ENCODE measurements around the gene RGS10.
A peak's percentile ranks its signal among the peaks of the same experiment; 100 is the strongest.

Gene RGS10

DNA sequence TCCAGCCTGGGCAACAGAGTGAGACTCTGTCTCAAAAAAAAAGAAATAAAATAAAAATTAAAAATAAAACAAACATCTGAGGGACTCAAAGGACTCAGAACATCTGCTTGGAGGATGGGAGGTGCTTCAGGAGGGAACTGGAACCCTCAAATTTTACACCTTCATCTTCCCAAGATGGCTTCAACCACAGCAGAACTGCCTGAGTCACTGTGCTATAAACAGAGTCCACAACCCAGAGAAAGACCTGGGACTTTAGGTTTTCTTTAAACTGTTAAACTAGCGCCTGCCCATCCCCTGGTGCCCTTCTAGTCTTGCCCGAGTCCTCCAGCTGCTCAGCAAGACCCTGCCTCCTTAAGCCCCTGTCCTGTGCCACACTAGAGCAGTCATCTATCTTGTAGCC is 40.8 kb downstream of the RGS10 start:
- Mint-ChIP-seq H3K27me3 (no peaks in the 10 kb centered on the region), H3K4me1 (ENCODE audit: low read depth) (peaks cover 98% of the 10 kb centered on the region), H3K36me3 (peaks cover 29% of the 10 kb centered on the region), H3K27ac (peak overlapping the region; percentile 100), H3K9me3 (ENCODE audit: low read depth) (no peaks in the 10 kb centered on the region), H3K4me3 (peak overlapping the region; percentile 86)

DNA sequence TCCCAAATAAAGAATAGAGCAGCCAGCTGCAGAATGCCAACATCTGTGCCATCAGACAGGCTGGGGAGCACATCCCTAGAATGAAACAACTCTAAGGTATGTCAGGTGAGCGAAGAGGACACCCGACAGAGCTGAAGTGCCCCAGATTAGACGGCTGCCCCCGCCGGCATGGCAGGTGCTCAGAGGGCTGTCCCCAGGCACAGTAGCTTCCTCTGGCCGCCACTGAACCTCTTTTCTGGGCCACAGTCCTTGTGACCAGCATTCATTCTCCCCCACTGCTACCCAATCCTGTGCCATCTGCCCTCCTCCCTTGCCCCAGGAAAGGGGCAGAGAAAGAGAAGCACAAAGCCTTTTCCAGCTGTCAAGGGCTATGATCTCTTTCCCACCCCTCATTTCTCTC is 41.7 kb downstream of the RGS10 start:
- H3K4me1 Mint-ChIP-seq (ENCODE audit: low read depth): peaks cover 96% of the 10 kb centered on the region
- H3K27me3 Mint-ChIP-seq: no peaks in the 10 kb centered on the region
- H3K27ac Mint-ChIP-seq: peak overlapping the region; percentile 100
- H3K36me3 Mint-ChIP-seq: peaks cover 27% of the 10 kb centered on the region
- H3K9me3 Mint-ChIP-seq (ENCODE audit: low read depth): no peaks in the 10 kb centered on the region
- H3K4me3 Mint-ChIP-seq: peak overlapping the region; percentile 83

DNA sequence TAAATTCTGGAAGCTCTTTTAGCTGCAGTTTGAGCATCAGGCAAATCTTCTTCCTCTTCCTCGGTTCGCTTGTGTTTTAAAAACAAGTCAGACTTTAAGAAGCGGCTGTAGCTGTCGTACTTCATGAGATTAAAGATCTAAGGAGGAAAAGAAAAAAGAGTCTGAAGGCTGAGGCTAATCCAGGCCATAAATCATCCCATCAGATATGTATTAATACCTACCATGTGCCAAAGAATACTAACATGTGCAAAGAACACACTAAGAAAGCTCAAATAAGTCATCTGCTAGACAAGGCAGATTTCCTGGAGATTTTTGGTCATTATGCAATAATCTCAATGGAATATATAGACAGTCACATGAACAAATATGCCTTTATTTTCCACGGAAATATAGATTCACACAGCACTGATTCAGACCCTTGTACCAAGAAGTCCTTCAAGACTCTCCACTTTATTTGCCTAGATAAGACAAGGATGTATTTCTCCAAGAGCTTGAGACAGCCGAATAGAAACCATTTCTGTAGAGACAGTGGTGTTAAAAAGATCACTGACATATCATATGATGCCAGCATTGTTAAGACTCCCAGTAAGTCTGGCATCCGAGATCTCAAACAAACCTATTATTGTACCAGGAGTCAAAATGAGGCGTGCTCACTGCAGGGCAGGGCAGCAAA is 42.3 kb downstream of the RGS10 start:
- Mint-ChIP-seq H3K27ac (peak overlapping the region; percentile 100), H3K27me3 (no peaks in the 10 kb centered on the region), H3K4me1 (ENCODE audit: low read depth) (peaks cover 93% of the 10 kb centered on the region), H3K36me3 (peaks cover 22% of the 10 kb centered on the region), H3K4me3 (peak overlapping the region; percentile 83), H3K9me3 (ENCODE audit: low read depth) (no peaks in the 10 kb centered on the region)

- Mint-ChIP-seq H3K27me3 (no peaks in the 10 kb centered on the region), H3K4me1 (ENCODE audit: low read depth) (peaks cover 93% of the 10 kb centered on the region), H3K27ac (peak overlapping the region; percentile 100), H3K4me3 (peak overlapping the region; percentile 83), H3K9me3 (ENCODE audit: low read depth) (no peaks in the 10 kb centered on the region), H3K36me3 (peaks cover 21% of the 10 kb centered on the region)
Observed at GRCh38 chr10:119499677-119500002, 42.9 kb downstream of the RGS10 start.

GRCh38 chr10:119498889-119499676 is 43.4 kb downstream of the RGS10 start:
- H3K9me3 Mint-ChIP-seq (ENCODE audit: low read depth): no peaks in the 10 kb centered on the region
- no peaks in the 10 kb centered on the region for H3K27me3 Mint-ChIP-seq
- H3K4me1 Mint-ChIP-seq (ENCODE audit: low read depth): peaks cover 93% of the 10 kb centered on the region
- peak overlapping the region; percentile 100 for H3K27ac Mint-ChIP-seq
- H3K4me3 Mint-ChIP-seq: peak overlapping the region; percentile 83
- H3K36me3 Mint-ChIP-seq: peaks cover 21% of the 10 kb centered on the region

DNA sequence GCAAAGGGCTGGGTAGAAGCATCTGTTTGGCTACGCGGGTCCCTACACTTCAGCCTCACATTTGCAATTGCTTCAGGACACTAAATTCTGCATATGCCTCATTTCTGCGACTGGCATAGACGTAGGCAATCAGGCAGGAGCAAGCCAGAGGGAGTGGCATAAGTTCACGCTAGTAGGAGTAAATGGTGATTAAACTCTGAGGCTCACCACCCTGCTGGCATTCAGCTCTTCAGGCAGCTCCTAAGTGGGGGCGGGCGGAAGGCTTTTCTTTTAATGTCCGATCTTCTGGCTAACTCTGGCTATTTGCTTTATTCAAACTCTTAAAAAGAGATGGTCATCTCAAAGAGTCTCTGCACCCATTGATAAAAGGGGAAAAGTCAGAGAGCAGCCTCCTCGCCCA is 45.3 kb downstream of the RGS10 start:
- peak overlapping the region; percentile 40 for H3K4me3 Mint-ChIP-seq
- H3K27ac Mint-ChIP-seq: peak overlapping the region; percentile 100
- peaks cover 19% of the 10 kb centered on the region for H3K36me3 Mint-ChIP-seq
- peaks cover 88% of the 10 kb centered on the region for H3K4me1 Mint-ChIP-seq (ENCODE audit: low read depth)
- H3K27me3 Mint-ChIP-seq: no peaks in the 10 kb centered on the region
- H3K9me3 Mint-ChIP-seq (ENCODE audit: low read depth): no peaks in the 10 kb centered on the region

GRCh38 chr10:119496273-119496672 is 46.2 kb downstream of the RGS10 start:
- H3K4me3 Mint-ChIP-seq: peak overlapping the region; percentile 33
- peaks cover 16% of the 10 kb centered on the region for H3K36me3 Mint-ChIP-seq
- H3K27me3 Mint-ChIP-seq: no peaks in the 10 kb centered on the region
- peak overlapping the region; percentile 100 for H3K27ac Mint-ChIP-seq
- H3K4me1 Mint-ChIP-seq (ENCODE audit: low read depth): peaks cover 88% of the 10 kb centered on the region
- H3K9me3 Mint-ChIP-seq (ENCODE audit: low read depth): no peaks in the 10 kb centered on the region

- Mint-ChIP-seq H3K4me3 (no peak overlapping the region), H3K36me3 (peaks cover 16% of the 10 kb centered on the region), H3K27me3 (no peaks in the 10 kb centered on the region), H3K4me1 (ENCODE audit: low read depth) (peaks cover 84% of the 10 kb centered on the region), H3K9me3 (ENCODE audit: low read depth) (no peaks in the 10 kb centered on the region), H3K27ac (peak overlapping the region; percentile 100)
Observed at GRCh38 chr10:119495545-119495944, 47.0 kb downstream of the RGS10 start.

DNA sequence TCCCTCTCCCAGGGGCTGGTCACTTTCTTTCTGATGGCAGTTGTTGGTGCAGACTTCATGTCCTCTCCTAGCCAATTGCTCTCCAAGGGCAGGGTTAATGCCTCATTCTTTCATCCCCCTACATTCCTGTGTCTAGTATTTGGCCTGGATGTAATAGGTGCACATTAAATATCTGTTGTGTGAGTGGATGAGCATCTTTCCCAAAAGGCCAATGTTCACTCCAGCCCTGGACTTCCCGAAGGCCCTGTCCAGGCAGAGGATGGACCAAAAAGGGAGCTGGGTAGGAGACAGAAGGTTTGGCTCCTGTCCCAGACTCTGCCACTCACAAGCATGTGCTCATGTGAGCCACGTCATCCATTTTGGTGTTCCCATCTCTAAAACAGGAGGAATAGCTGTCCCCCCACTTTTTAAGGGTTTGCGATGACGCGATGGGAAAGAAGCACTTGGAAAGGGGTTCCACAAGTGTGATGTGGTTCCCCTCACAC is 47.5 kb downstream of the RGS10 start:
- H3K9me3 Mint-ChIP-seq (ENCODE audit: low read depth): no peaks in the 10 kb centered on the region
- no peaks in the 10 kb centered on the region for H3K27me3 Mint-ChIP-seq
- peak overlapping the region; percentile 100 for H3K27ac Mint-ChIP-seq
- peaks cover 84% of the 10 kb centered on the region for H3K4me1 Mint-ChIP-seq (ENCODE audit: low read depth)
- peaks cover 11% of the 10 kb centered on the region for H3K36me3 Mint-ChIP-seq
- no peak overlapping the region for H3K4me3 Mint-ChIP-seq

DNA sequence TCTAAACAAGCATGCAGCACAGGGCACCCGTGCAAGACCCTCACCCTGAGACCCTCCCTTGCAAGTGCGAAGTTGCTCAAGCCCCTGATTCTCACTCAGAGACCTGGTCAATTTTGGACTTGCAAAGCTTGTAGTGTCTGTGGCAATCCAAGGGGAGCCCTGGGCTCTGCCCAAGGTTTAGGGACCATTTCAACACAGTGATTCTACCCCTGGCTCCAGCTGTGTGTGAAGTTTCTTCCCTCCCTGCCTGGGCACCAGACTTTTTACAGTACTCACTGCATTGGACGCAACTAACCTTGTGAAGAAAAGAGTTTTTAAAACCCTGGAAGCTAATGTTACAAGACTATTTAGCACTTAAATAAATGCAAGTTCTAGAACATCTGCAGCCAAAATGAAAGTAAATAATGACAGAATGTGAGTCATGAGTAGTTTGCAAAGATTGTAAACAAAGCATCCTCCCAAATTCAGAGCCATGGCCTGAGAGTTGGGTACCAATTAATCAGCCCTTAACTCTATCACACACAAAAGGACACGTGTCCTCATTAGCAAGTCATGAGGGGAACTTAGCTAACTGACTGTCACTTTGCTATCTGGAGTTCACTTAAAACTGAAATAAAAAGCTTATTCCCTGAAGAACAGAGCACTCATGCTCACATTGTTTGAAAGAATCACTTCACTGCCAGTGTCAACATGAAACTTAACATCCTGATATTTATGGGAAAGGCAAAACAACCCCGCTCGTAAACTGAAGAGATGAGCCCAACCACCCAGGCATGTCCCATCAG is 48.1 kb downstream of the RGS10 start:
- Mint-ChIP-seq H3K4me3 (peak overlapping the region; percentile 5), H3K27me3 (no peaks in the 10 kb centered on the region), H3K9me3 (ENCODE audit: low read depth) (no peaks in the 10 kb centered on the region), H3K27ac (peak overlapping the region; percentile 100), H3K36me3 (peaks cover 10% of the 10 kb centered on the region), H3K4me1 (ENCODE audit: low read depth) (peaks cover 84% of the 10 kb centered on the region)

DNA sequence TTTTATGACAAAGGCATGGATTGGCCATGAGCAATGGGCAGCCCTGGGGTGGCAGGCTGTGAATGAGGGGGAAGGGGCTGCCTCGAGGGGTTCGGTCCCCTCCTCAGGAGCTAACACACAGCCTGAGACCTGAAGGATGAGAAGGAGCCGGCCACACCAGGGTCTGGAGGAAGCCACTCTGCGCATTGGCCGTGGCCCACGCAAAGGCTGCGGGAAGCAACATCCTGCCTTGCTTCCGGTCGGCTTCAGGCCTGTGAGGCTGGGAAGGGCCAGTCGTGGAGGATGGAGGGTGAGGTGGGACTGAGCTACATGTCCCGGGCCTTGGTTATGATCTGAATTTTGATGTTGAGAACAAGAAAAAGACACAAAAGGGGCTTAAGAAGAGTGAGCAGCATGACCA is 49.4 kb downstream of the RGS10 start:
- Mint-ChIP-seq H3K9me3 (ENCODE audit: low read depth) (no peaks in the 10 kb centered on the region), H3K4me3 (peak overlapping the region; percentile 23), H3K4me1 (ENCODE audit: low read depth) (peaks cover 80% of the 10 kb centered on the region), H3K27ac (peak overlapping the region; percentile 79), H3K27me3 (no peaks in the 10 kb centered on the region), H3K36me3 (peaks cover 4% of the 10 kb centered on the region)

DNA sequence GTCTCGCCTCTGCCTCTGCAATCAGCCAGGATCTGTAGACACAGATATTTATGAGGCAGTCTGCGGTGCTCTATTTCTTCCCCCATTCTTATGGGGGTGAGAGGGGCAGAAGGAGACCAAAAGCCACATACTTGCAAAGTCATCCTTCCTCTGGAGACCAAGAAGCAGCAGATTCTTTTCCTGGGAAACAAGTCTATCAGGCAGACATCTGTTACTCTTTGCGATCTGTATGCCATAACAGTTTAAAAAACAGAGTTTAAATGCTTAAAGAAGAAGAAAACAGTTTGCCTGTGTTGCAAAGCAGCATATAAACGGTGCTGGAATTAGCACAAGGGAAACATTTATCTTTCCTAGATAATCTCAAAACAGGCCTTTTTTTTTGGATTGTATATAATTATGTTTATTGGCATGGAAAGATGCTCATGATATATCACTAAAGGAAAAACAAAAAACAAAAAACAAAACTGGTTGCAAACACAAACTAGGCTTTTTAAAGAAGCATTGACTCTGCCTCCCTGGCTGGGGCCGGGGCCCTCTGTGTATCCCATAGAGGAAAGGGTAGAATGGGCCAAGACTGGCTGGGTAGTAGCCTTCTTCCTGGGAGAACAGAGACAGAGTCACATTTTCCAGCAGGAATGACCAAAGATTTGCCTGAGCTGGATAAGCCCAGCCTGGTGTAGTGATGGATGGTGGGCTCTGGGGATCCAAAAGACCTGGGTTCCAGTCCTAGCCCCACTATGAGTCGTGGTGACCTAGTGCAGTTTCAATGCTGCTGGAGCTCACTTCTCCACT is 50.4 kb downstream of the RGS10 start:
- Mint-ChIP-seq H3K9me3 (ENCODE audit: low read depth) (no peaks in the 10 kb centered on the region), H3K27ac (peak overlapping the region; percentile 61), H3K36me3 (peaks cover 4% of the 10 kb centered on the region), H3K27me3 (no peaks in the 10 kb centered on the region), H3K4me1 (ENCODE audit: low read depth) (peaks cover 71% of the 10 kb centered on the region), H3K4me3 (no peak overlapping the region)

- Mint-ChIP-seq H3K4me3 (peak overlapping the region; percentile 80), H3K4me1 (ENCODE audit: low read depth) (peaks cover 56% of the 10 kb centered on the region), H3K9me3 (ENCODE audit: low read depth) (no peaks in the 10 kb centered on the region), H3K27me3 (no peaks in the 10 kb centered on the region), H3K27ac (peak overlapping the region; percentile 91), H3K36me3 (peaks cover 4% of the 10 kb centered on the region)
Observed at GRCh38 chr10:119489991-119490326, 52.6 kb downstream of the RGS10 start.

GRCh38 chr10:119488675-119489074 is 53.8 kb downstream of the RGS10 start:
- no peaks in the 10 kb centered on the region for H3K36me3 Mint-ChIP-seq
- H3K4me3 Mint-ChIP-seq: peak overlapping the region; percentile 20
- H3K4me1 Mint-ChIP-seq (ENCODE audit: low read depth): peaks cover 43% of the 10 kb centered on the region
- H3K9me3 Mint-ChIP-seq (ENCODE audit: low read depth): no peaks in the 10 kb centered on the region
- H3K27me3 Mint-ChIP-seq: no peaks in the 10 kb centered on the region
- H3K27ac Mint-ChIP-seq: peak overlapping the region; percentile 41
